OCI-LY7 (cell line): ENCODE data around the gene RSPH4A.

Experiments used
- CTCF ChIP-seq: fragments of 200-600 bp; sonication (generic); conservative IDR thresholded peaks from 2 replicates; pipeline ENCODE4 v1.5.1; 2014; ENCODE audit warnings: mild to moderate bottlenecking, antibody characterized with exemption, low read length, moderate library complexity, mixed read lengths
- EZH2phosphoT487 ChIP-seq: fragments of 200-600 bp; sonication (generic); IDR thresholded peaks from 2 replicates; pipeline ENCODE4 v1.6.1; 2018; ENCODE audit warnings: low read depth, borderline replicate concordance, mild to moderate bottlenecking, mixed run types, antibody characterized with exemption, low read length, moderate library complexity, mixed read lengths

- TF ChIP-seq CTCF: no peak
- no peak for TF ChIP-seq EZH2phosphoT487
Measured at GRCh38 chr6:116568111-116568510, 48.2 kb upstream of the RSPH4A start.
